CD4-positive, alpha-beta T cell treated with Interferon gamma for 1 hour (primary cell): Measurements from ENCODE around the gene TNFSF9.
"Not testable (repeated sequence)": the region's sequence is repeated elsewhere in the genome, so short reads cannot be mapped to it uniquely, and the experiment has no call there.

Experiments
- DNase-seq: peaks from one replicate; pipeline ENCODE4 v3.0.0-alpha.2; 2020

TNFSF9 gene

GRCh38 chr19:6530386-6531162 lies at the start of gene TNFSF9:
Gene TNFSF9 (plus strand): TSS chr19:6531026. CDS start chr19:6531037, 11 bp downstream.
- DNase-seq, result peak; percentile 80

DNA sequence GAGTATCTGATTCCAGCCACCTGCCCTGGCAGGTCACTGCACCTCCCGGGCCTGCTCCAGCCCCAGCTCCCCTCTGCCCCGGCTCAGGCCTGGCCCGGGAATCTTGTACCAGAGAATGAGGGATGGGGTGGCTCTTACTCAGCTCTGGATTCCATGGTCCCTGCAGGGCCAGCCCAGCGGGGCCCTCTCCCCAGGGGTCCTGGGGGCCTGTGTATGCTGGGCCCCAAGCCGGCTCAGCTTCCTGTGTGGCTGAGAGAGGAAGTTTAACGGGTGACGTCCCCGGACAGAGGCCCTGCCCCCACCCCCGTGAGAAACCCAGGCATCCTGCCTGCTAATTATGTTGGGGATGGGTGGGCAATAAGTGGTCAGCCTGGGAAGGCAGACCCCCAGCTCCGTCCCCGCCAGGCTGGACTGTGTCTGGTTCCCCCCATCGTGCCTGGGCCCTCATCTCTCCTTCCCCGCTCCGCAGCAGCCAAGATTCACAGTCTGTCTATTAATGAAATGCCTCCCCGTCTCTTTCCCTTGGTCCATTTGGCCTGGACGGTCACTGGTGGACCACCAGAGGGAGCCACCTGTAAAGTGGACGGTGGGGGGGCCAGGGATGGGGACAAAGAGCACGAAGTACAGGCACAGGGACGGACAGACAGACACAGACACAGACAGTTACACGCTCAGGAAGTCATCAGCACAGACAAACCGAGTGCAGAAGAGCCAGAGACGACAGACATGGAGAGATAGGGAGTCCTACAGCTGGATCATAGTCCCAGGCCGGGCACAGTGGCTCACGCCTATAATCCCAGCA lies 49.1 kb upstream of the TNFSF9 start, which contains the start of gene DENND1C:
Gene DENND1C (minus strand): TSS at position 247 of the 802 bp plus-strand sequence. CDS start 92 bp downstream, at position 155.
- peak; percentile 79 for DNase-seq

GRCh38 chr19:6482343-6482686 lies 48.5 kb upstream of the TNFSF9 start:
- no peak for DNase-seq

DNA sequence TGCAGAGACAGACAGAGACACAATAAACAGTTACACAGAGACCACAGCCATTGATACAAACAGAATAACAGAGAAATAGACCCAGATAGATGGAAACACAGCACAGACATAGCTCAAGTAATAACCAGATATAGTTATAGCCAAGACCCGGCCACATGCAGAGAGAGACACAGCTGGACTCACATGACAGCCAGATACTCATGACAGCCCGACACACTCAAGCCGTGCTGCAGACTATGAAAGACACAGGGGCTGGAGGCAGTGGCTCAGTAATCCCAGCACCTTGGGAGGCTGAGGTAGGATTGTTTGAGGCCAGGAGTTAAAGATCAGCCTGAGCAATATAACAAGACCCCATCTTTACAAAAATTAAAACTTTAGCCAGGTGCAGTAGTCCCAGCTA lies 47.6 kb upstream of the TNFSF9 start:
- no peak for DNase-seq

GRCh38 chr19:6484230-6484629 lies 46.6 kb upstream of the TNFSF9 start:
- DNase-seq, result no peak

DNA sequence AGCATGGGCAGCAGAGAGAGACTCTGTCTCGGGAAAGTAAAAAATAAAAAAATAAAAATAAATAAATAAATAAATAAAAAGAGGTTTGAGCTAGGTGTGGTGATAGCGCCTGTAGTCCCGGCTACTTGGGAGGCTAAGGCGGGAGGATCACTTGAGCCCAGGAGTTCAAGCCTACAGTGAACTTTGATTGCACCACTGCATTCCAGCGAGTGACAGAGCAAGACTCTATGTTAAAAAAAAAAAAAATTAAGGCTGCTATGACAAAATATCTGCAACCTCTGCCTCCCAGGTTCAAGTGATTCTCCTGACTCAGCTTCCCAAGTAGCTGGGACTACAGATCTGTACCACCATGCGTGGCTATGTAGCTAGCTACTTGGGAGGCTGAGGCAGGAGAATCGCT lies 46.0 kb upstream of the TNFSF9 start:
- no peak for DNase-seq

GRCh38 chr19:6489278-6490061 lies 41.4 kb upstream of the TNFSF9 start:
- DNase-seq, result no peak

DNA sequence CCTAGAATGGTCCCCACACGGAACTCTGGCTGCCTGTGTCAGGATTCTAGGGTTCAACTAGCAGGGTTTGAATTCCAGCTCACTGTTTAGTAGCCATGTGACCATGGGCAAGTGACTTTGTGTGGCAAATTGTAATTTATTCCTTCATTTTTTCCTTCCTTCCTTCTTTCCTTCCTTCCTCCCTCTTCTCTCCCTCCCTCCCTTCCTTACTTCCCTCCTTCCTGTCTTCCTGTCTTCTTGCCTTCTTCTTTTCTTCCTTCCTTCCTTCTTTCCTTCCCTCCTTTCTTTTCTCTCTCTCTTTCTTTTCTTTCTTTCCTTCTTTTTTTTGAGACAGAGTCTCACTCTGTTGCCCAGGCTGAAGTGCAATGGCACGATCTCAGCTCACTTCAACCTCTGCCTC lies 40.7 kb upstream of the TNFSF9 start:
- no peak for DNase-seq

GRCh38 chr19:6491802-6492592 lies 38.8 kb upstream of the TNFSF9 start:
- no peak for DNase-seq

GRCh38 chr19:6494438-6495036 lies 36.3 kb upstream of the TNFSF9 start:
- no peak for DNase-seq

DNA sequence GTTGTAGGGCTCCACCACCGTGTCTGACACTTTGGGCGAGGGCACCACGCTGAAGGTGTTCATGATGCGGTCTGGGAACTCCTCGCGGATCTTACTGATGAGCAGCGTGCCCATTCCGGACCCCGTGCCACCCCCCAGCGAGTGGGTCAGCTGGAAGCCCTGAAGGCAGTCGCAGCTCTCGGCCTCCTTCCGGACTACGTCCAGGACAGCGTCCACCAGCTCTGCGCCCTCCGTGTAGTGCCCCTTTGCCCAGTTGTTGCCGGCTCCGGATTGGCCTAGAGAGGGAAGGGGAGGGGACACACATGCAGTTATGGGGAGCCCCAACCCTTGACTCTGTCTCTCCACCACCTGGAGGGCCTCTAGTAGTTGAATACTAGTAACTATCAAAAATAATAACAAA lies 34.9 kb upstream of the TNFSF9 start:
- DNase-seq, result no peak

DNA sequence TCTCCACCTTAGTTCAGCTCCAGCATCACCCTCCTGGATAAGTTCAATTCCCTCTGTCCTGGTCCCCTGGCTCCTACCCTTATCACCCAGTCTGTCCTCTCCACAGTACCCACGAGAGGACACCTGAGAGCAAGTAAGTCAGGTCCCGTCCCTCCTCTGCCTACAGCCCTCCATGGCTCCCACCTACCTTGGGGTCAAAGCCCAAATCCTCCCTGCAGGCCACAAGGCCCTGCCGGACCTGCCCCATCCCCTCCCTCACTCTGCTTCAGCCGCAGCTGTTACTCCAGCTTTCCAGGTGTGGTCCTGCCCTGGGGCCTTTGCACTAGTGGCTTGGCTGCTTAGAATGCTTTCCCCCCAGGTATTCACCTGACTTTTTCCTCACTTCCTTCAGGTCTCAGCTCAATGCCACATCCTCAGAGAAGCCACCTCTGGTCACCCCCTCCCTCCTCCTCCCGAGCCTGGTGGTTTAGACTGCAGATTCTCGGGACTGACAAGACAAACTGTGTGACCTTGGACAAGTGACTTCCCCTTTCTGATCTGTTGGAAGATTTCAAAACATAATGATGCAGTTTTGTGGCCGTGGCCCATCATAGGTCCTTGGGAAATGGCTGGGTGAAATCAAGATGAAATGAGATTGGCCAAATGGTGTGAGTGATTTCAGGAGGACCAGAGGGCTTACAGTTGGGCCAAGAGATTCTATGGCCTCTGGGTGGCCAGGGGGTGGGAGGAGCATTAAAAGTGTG lies 32.4 kb upstream of the TNFSF9 start:
- no peak for DNase-seq

DNA sequence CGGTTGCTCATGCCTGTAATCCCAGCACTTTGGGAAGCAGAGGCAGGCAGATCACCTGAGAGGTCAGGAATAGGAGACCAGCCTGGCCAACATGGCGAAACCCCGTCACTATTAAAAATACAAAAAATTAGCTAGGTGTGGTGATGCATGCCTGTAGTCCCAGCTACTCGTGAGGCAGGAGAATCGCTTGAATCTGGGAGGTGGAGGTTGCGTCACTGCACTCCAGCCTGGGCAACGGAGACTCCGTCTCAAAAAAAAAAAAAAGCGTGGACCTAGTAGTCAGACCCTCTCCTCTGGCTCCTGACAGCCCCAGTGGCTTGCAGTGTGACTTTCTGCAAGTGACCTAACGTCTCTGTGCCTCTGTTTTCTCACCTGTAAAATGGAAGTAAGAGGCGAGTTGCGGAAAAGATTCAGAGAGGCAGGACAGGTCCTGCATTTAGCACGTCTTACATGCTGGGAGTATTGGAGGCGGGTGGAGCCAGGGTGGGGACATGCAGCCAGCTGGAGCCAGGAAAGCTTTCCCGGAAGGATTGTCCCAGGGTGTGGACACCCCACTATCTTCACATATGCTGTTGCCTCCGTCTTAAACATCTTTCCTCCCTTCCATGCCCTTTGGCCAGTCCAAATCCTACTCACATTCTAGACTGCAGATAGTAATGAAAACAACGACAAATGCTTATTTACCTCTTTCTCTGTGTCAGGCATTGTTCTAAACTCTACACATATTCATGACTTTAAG lies 31.6 kb upstream of the TNFSF9 start:
- DNase-seq, result no peak

GRCh38 chr19:6500837-6501739 lies 29.7 kb upstream of the TNFSF9 start:
- DNase-seq, result no peak

- no peak for DNase-seq
These were observed 28.8 kb upstream of the TNFSF9 start, which contains the start of gene TUBB4A for GRCh38 chr19:6501740-6502648. Gene TUBB4A (minus strand): TSS chr19:6502309. CDS start chr19:6502212, 97 bp downstream.

GRCh38 chr19:6503407-6504201 lies 27.2 kb upstream of the TNFSF9 start:
- no peak for DNase-seq

DNA sequence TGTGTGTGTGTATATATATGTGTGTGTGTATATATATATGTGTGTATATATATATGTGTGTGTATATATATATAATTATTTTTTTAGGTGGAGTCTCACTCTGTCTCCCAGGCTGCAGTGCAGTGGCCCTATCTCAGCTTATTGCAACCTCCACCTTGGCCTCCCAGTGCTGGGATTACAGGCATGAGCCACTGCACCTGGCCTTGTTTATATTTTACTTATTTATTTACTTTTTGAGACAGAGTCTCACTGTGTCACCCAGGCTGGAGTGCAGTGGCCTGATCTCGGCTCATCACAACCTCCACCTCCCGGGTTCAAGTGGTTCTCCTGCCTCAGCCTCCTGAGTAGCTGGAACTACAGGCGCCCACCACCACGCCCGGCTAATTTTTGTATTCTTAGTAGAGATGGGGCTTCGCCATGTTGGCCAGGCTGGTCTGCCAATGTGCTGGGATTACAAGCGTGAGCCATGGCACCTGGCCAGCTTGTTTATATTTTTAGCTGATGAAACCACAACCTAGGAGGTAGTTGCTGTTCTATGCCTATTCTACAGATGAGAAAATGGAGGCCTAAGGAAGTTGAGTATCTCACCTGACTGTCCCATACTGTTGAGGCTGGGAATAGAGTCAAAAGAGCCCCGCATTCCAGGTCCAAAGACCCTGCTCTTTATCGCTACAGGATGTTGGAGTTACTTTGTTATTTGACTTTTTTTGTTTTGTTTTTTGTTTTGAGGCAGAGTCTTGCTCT lies 22.6 kb upstream of the TNFSF9 start:
- DNase-seq, result not testable (repeated sequence)
